Fibroblast of skin of scalp (primary cell): ENCODE data around the gene RAPH1.
A peak's percentile ranks its signal among the peaks of the same experiment; 100 is the strongest.
"Not testable (repeated sequence)": the region's sequence is repeated elsewhere in the genome, so short reads cannot be mapped to it uniquely, and the experiment has no call there.

ENCODE experiments used
- DNase-seq: peaks from one replicate; pipeline ENCODE4 v3.0.0-alpha.2; 2013

The RAPH1 gene

GRCh38 chr2:203429643-203430042 is 105.5 kb downstream of the RAPH1 start:
- DNase-seq, result not testable (repeated sequence)

- DNase-seq, result peak; percentile 79
These were observed 108.0 kb downstream of the RAPH1 start for GRCh38 chr2:203427061-203427460.

GRCh38 chr2:203418271-203418670 is 116.8 kb downstream of the RAPH1 start:
- no peak for DNase-seq

- no peak for DNase-seq
These were observed 121.3 kb downstream of the RAPH1 start for GRCh38 chr2:203413796-203414195.

- DNase-seq, result no peak
These were observed 122.4 kb downstream of the RAPH1 start for GRCh38 chr2:203412546-203413331.

- DNase-seq, result no peak
These were observed 127.6 kb downstream of the RAPH1 start for GRCh38 chr2:203407496-203407895.

- no peak for DNase-seq
These were observed 130.1 kb downstream of the RAPH1 start for GRCh38 chr2:203404996-203405395.

- DNase-seq, result no peak
These were observed 134.1 kb downstream of the RAPH1 start for GRCh38 chr2:203400805-203401585.

- DNase-seq, result no peak
These were observed 136.1 kb downstream of the RAPH1 start for GRCh38 chr2:203399031-203399430.

GRCh38 chr2:203396667-203397066 is 138.4 kb downstream of the RAPH1 start:
- DNase-seq, result no peak

- no peak for DNase-seq
These were observed 139.2 kb downstream of the RAPH1 start for GRCh38 chr2:203395858-203396257.

GRCh38 chr2:203394519-203395227 is 140.4 kb downstream of the RAPH1 start:
- no peak for DNase-seq

- DNase-seq, result not testable (repeated sequence)
These were observed 146.9 kb downstream of the RAPH1 start for GRCh38 chr2:203388153-203388552.

GRCh38 chr2:203383038-203383437 is 152.1 kb downstream of the RAPH1 start:
- DNase-seq, result no peak

- DNase-seq, result no peak
These were observed 155.9 kb downstream of the RAPH1 start for GRCh38 chr2:203379156-203379555.

- no peak for DNase-seq
These were observed 158.9 kb downstream of the RAPH1 start for GRCh38 chr2:203376173-203376572.

GRCh38 chr2:203372706-203373105 is 162.4 kb downstream of the RAPH1 start:
- DNase-seq, result not testable (repeated sequence)

GRCh38 chr2:203366639-203367466 is 168.2 kb downstream of the RAPH1 start:
- no peak for DNase-seq

GRCh38 chr2:203361922-203362321 is 173.2 kb downstream of the RAPH1 start:
- DNase-seq, result no peak

GRCh38 chr2:203361495-203361894 is 173.6 kb downstream of the RAPH1 start:
- no peak for DNase-seq

- no peak for DNase-seq
These were observed 174.2 kb downstream of the RAPH1 start for GRCh38 chr2:203360833-203361430.

GRCh38 chr2:203359450-203359849 is 175.7 kb downstream of the RAPH1 start:
- no peak for DNase-seq
